MM.1S (cell line): Measurements from ENCODE around the gene BICRAL.

Experiments
- DNase-seq: peaks from one replicate; pipeline ENCODE4 v3.0.0-alpha.2; 2015
- H2AFZ ChIP-seq: fragments of 300-600 bp; sonication (generic); 2 replicates; pipeline ENCODE4 v1.6.0; 2016; ENCODE audit warnings: antibody characterized with exemption, low read length
- H3F3A ChIP-seq: fragments of 300-600 bp; sonication (generic); 2 replicates; pipeline ENCODE4 v1.6.1; 2016; ENCODE audit warnings: mild to moderate bottlenecking, antibody characterized with exemption, low read length, moderate library complexity, mixed read lengths; ENCODE audit not compliant: insufficient read depth
- H3K27ac ChIP-seq: fragments of 300-600 bp; sonication (generic); 2 replicates; pipeline ENCODE4 v1.5.1; 2016; ENCODE audit warnings: mild to moderate bottlenecking, low read length
- H3K27me3 ChIP-seq: fragments of 300-600 bp; sonication (generic); replicated peaks from 2 replicates; pipeline ENCODE4 v1.6.0; 2016; ENCODE audit warnings: low read length; ENCODE audit not compliant: insufficient read depth
- H3K36me3 ChIP-seq: fragments of 300-600 bp; sonication (generic); replicated peaks from 2 replicates; pipeline ENCODE4 v1.6.1; 2016; ENCODE audit warnings: mild to moderate bottlenecking, low read length, mixed read lengths; ENCODE audit not compliant: insufficient read depth
- H3K4me1 ChIP-seq: fragments of 300-600 bp; sonication (generic); 2 replicates; pipeline ENCODE4 v1.6.1; 2016; ENCODE audit warnings: low read length, mixed read lengths
- H3K4me2 ChIP-seq: fragments of 300-600 bp; sonication (generic); 2 replicates; pipeline ENCODE4 v1.6.0; 2016; ENCODE audit warnings: low read depth, low read length
- H3K4me3 ChIP-seq: fragments of 300-600 bp; sonication (generic); 2 replicates; pipeline ENCODE4 v1.5.1; 2016; ENCODE audit warnings: low read length, mixed read lengths
- H3K79me2 ChIP-seq: fragments of 300-600 bp; sonication (generic); 2 replicates; pipeline ENCODE4 v1.6.1; 2016; ENCODE audit warnings: mixed run types, low read length, mixed read lengths
- H3K9ac ChIP-seq: fragments of 300-600 bp; sonication (generic); 2 replicates; pipeline ENCODE4 v1.6.1; 2016; ENCODE audit warnings: low read length, mixed read lengths
- H3K9me2 ChIP-seq: fragments of 300-600 bp; sonication (generic); replicated peaks from 2 replicates; pipeline ENCODE4 v1.6.1; 2016; ENCODE audit warnings: mild to moderate bottlenecking, low read length, mixed read lengths; ENCODE audit not compliant: insufficient read depth
- H3K9me3 ChIP-seq: fragments of 300-600 bp; sonication (generic); replicated peaks from 2 replicates; pipeline ENCODE4 v1.6.1; 2016; ENCODE audit warnings: mild to moderate bottlenecking, low read length, mixed read lengths; ENCODE audit not compliant: insufficient read depth
- H4K20me1 ChIP-seq: fragments of 300-600 bp; sonication (generic); 2 replicates; pipeline ENCODE4 v1.6.1; 2016; ENCODE audit warnings: mild to moderate bottlenecking, low read length, moderate library complexity, mixed read lengths; ENCODE audit not compliant: insufficient read depth
- CTCF ChIP-seq: fragments of 300-600 bp; sonication (generic); IDR thresholded peaks from 2 replicates; pipeline ENCODE4 v1.5.1; 2016; ENCODE audit warnings: antibody characterized with exemption, low read length, mixed read lengths
- EZH2 ChIP-seq: fragments of 300-600 bp; sonication (generic); optimal IDR thresholded peaks from 2 replicates; pipeline ENCODE3; 2017; ENCODE audit warnings: low read depth, mild to moderate bottlenecking, antibody characterized with exemption, low read length, mixed read lengths
- EZH2phosphoT487 ChIP-seq: fragments of 300-600 bp; sonication (generic); IDR thresholded peaks from 2 replicates; pipeline ENCODE4 v1.6.1; 2018; ENCODE audit warnings: antibody characterized with exemption, low read length

Gene BICRAL

GRCh38 chr6:42871711-42872110, 89.9 kb downstream of the BICRAL start:
- Histone ChIP-seq H2AFZ (no peak overlapping the region), H4K20me1 (no peaks in the 10 kb centered on the region), H3K79me2 (no peaks in the 10 kb centered on the region), H3K27me3 (no peaks in the 10 kb centered on the region), H3K9me2 (no peaks in the 10 kb centered on the region), H3K4me3 (no peak overlapping the region), H3F3A (no peaks in the 10 kb centered on the region), H3K36me3 (no peaks in the 10 kb centered on the region), H3K9ac (no peak overlapping the region), H3K27ac (no peak overlapping the region), H3K4me1 (no peaks in the 10 kb centered on the region), H3K9me3 (no peaks in the 10 kb centered on the region), H3K4me2 (no peak overlapping the region)
- DNase-seq: no peak
- TF ChIP-seq CTCF: no peak

DNA sequence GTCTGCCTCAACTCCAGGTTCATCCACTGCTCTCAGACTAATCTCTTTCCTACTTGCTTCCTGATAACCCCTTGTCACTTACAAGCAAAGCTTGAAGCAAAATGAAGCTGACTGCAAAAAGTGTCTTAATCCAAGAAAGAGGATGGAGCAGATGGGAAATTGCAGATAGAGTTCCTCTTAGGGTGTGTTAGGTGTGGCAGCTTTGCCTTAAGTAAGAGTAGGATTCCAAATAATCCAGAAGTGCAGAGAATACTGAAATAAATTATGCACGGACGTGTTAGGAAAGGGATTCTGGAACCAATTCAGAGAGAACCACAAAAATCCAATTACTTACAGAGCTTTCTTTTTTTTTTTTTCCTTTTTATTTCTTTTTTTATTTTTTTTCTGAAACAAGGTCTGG, 91.5 kb downstream of the BICRAL start:
- H3K9me3 ChIP-seq: no peaks in the 10 kb centered on the region
- DNase-seq: no peak
- H4K20me1 ChIP-seq: no peaks in the 10 kb centered on the region
- H2AFZ ChIP-seq: no peak overlapping the region
- H3K27me3 ChIP-seq: no peaks in the 10 kb centered on the region
- no peak overlapping the region for H3K4me2 ChIP-seq
- TF ChIP-seq EZH2phosphoT487 (no peak), CTCF (no peak), EZH2 (no peak)
- H3K36me3 ChIP-seq: no peaks in the 10 kb centered on the region
- no peaks in the 10 kb centered on the region for H3K9me2 ChIP-seq
- H3K79me2 ChIP-seq: no peaks in the 10 kb centered on the region
- H3F3A ChIP-seq: 0 out of 2 replicates have a peak, but pooled peaks cover 7% of the 10 kb centered on the region
- no peaks in the 10 kb centered on the region for H3K4me1 ChIP-seq
- H3K4me3 ChIP-seq: no peak overlapping the region
- H3K27ac ChIP-seq: no peak overlapping the region
- no peak overlapping the region for H3K9ac ChIP-seq

GRCh38 chr6:42877695-42878094, 95.8 kb downstream of the BICRAL start:
- Histone ChIP-seq H3K4me2 (no peak overlapping the region), H3K9ac (no peak overlapping the region), H3K9me2 (no peaks in the 10 kb centered on the region), H3K36me3 (no peaks in the 10 kb centered on the region), H2AFZ (0 out of 2 replicates have a peak overlapping the region, but pooled peaks have one; percentile 5), H3K4me1 (no peaks in the 10 kb centered on the region), H3K9me3 (no peaks in the 10 kb centered on the region), H3K27me3 (no peaks in the 10 kb centered on the region), H3K27ac (no peak overlapping the region), H3K79me2 (peaks cover 30% of the 10 kb centered on the region), H3F3A (0 out of 2 replicates have a peak, but pooled peaks cover 7% of the 10 kb centered on the region), H4K20me1 (no peaks in the 10 kb centered on the region), H3K4me3 (no peak overlapping the region)
- DNase-seq: no peak
- TF ChIP-seq CTCF (no peak), EZH2phosphoT487 (no peak), EZH2 (no peak)
